Suppressor macrophage treated with lipopolysaccharide for 1 hour (primary cell): Measurements from ENCODE around the gene FBLN1.

Experiments
- DNase-seq, 3 donors: peaks; one replicate each; pipeline ENCODE4 v3.0.0-alpha.2; 2020 to 2022

FBLN1 gene

DNA sequence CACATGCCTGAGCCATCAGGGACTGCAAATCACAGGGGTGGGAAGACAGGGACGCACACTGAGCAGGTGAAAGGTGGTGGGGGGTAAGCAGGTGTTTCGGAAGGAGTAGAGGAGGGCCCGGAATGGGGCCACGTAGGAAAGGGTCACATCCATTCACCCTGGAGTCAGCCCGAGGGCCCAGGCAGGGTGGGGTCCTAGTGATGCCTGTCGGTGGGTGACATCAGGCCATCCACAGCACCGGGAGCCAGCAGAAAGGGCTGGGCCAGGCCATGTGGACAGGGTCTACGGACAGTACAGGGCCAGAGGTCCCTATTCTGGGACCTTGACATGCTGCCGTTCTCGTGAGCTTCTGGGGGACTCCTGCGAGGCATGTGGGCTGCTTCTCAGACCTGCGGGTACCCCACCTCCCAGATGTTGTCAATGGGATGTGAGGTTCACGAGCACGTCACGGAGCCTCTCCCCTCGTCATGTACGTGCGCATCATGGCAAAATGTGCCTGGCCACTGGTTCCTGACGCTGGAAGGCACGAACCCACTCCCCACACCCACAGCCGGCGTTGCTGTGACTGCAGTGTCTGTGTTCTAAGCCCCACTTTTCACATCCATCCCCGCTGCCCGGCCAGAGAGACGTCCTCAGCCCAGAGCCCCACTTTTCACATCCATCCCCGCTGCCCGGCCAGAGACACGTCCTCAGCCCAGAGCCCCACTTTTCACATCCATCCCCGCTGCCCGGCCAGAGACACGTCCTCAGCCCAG is 84.1 kb downstream of the FBLN1 start:
- no peak for DNase-seq

DNA sequence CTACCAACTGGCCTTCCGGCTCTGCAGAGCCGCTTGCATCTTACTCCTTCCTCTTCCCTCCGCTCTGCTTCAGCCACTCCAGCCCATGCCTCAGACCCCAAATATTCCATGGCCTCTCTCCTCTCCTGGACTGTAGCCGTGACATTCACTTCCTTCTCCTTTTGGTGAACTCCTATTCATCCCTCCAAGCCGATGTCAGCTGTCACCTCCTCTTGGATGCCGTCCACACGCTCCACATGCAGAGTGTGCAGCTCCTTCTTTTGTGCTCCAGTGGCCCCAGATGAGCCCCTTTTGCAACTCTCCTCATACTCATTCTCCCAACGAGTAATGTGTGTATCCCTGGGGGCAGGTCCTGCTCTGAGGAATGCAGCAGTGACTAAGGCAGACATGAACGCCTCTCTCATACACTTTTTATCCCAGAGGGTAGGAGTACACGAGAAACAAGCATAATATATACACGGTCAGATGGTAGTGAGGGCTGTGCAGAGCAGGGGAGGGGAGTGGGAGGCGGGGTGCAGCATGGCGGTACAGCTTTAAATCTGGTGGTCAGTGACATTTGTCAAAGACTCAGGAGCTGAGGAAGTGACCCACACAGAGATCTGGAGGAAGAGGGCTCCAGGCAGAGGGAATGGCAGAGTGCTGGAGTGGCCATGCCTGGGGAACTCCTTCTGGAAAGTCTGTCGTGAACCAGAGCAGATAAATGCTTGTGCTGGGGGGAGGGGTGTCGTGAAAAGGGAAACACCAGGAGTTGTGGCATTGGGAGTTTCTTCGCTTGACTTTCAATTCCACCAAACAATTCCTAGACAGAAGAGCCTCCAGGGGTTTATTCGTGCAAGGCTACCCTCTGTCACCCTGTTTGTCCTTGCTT is 85.2 kb downstream of the FBLN1 start:
- DNase-seq: peak; percentile 45 to 60 (median 51)

DNA sequence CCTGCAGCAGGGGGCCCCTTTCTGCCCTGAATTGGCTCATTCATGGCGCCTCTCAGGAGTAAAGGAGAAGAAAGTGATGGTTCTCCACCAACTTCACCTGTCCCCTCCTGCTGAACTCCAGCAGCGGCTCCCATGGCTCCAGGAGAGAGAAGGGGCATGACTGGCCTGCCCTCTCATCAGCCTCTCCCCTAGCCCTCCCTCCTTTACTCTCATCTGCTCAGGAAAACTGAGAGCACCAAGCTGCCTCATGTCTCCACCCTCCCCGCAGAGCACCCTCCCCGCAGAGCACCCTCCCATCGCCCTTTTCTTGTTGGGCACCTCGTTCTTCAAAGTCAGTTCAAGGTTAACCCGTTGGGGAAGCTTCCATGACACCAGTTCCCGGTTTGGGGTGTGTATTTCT is 86.9 kb downstream of the FBLN1 start:
- DNase-seq: no peak

DNA sequence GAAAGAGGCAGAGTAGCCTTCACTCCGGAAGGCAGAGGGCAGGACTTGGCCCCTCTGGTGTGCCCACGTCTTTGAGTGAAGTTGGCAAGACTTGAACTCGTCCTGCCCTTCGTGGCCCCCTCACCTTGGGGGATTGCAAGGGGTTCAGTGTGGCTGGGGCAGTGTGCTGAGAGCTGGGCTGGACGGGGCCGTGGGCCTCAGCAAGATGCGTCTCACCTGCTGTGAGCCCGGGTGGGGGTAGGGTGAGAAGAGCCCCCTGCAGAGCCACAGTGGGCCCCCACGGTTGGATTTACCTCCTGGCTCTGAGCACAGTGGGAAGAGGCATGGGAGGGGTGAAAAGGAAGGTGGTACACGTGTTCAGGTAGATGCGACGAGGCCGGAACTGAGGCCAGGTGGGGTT is 87.6 kb downstream of the FBLN1 start:
- no peak for DNase-seq

DNA sequence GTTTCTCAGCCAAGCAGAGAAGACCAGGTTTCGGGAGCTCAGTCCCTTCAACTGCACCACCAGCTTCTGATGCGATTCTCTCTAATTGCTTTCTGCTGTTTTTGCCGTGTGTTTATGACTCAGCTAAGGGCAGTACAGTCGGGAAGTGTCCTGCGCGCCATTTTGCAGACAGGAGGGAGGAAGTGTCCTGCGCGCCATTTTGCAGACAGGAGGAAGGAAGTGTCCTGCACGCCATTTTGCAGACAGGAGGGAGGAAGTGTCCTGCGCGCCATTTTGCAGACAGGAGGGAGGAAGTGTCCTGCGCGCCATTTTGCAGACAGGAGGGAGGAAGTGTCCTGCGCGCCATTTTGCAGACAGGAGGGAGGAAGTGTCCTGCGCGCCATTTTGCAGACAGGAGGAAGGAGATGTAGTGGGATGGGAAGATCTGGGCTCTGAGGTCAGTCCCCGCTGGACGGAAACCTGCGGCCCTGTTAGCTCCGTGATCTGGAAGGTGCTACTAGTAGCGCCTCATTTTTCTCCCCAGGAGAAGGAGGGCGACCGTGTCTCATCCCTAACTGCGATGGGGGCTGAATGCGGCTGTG is 89.0 kb downstream of the FBLN1 start:
- peak in 2 of 3 donors; percentile 38 to 45 for DNase-seq

DNA sequence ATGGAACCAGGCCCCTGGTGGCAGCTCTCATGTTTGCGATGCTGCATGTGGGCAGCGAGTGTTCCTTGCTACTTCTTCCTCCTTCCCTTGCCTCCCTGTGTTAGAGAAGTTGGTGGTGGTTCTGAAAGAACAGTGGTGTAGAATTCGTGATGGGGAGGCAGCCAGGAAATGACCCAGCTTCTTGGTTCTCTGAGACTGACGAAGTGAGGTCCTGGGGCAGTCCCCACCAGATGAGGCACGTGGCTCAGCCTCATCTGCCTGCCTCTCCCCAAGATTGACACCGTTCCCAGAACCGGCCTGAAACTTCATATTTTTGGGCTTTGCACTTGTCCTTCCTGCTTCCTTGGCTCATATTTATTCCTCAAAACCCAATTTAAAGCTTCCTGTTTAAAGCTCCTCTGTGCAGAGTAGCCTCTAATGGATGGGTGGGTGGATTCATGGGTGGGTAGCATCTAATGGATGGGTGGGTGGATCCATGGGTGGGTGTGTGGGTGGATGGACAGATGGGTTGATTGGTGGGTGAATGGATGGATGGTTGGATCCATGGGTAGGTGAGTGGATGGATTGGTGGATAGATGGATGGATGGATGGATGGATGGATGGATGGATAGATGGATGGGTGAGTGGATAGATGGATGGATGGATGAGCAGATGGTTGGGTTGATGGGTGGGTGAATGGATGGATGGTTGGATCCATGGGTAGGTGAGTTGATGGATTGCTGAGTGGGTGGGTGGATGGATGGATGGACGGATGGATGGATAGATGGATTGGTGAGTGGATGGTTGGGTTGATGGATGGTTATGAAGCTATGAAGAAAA is 91.6 kb downstream of the FBLN1 start:
- DNase-seq: peak in 2 of 3 donors; percentile 25 to 37

DNA sequence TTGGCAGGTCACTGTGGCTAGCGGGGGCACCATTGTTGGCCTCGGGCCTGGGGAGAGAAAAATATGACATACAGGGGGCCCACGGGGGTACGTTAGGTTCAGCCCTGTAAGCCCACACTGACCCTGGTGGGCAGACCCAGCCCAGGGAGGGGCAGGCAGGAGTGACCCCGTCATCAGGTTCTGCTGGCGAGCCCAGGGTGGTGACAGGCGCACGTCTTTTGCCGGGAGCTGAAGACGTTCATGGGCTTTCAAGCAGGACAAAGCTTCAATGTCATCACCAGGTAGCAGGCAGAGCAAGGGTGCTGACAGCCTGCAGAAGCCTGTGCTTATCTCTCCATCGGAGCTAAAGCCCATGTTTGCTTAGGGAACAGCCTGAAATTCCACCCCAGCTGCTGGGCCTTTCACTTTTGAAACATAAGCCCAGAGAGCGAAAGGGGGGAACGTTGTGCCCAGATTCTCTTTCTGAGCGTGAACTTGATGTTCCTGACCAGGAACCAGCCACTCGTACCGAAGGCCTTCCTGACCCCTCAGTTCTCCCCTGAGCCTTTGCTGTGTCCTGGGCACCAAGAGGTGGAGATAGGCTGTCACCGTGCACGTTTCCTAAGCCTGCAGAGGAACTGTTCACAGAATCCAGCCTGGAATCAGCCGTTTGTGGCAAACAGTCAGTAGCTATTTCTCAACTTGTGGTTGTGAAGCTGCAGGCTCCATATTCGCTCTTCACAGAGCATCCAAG is 94.9 kb downstream of the FBLN1 start:
- DNase-seq: no peak

DNA sequence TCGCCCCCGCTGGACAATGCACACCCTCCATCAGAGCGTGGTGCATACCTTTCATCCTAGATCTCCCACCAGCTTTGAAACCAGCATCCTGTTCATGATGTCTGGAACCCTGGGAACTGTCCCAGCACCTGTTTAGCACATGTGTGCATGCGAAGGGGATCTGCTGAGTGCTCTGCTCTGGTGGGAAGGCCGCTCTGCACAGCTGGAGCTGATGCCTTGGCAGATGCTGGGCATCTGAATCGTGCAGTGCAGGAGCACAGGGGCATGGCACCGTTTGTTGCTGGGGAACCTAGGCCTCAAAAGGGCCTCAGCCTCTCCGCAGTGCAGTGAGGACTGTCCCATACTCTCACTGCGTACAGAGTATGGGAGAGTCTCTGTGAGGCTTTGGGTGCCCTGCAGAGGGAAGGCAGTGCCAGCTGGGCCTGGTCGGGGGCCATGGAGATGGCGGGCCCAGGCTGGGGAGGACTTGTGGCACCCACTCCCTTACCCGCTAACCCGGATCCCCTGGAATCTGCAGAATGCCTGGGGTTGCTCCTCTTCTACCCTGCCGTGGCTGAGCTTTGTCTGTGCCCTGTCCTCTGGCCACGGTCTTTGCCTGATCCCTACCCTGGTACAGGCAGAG is 96.0 kb downstream of the FBLN1 start:
- DNase-seq: no peak

DNA sequence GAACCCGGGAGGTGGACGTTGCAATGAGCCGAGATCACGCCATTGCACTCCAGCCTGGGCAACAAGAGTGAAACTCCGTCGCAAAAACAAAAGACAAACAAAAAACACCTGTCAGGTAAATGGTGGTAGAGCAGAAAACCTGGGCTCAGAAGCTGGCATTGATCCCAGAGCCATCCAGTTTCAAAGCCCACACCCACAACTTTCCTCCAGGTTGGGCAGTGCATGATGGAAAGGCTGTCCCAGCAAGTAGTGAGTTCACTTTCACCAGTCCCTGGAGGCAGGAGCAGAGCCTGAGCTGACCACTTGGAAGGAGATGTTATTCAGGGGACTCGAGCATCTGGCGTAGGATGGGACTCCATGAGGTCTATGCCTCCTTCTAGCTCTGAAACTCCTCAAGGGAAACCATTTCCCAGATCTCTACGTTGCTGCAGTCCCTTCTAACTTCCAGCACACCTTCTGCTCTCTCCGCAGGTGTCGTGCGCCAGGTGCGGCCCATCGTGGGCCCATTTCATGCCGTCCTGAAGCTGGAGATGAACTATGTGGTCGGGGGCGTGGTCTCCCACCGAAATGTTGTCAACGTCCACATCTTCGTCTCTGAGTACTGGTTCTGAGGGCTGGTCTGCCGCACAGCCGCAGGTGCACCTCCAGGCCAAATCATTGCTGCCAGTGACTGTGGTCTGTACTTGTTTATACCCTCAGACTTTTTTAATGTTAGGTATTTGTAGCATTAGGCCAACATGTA is 97.3 kb downstream of the FBLN1 start:
- no peak for DNase-seq

DNA sequence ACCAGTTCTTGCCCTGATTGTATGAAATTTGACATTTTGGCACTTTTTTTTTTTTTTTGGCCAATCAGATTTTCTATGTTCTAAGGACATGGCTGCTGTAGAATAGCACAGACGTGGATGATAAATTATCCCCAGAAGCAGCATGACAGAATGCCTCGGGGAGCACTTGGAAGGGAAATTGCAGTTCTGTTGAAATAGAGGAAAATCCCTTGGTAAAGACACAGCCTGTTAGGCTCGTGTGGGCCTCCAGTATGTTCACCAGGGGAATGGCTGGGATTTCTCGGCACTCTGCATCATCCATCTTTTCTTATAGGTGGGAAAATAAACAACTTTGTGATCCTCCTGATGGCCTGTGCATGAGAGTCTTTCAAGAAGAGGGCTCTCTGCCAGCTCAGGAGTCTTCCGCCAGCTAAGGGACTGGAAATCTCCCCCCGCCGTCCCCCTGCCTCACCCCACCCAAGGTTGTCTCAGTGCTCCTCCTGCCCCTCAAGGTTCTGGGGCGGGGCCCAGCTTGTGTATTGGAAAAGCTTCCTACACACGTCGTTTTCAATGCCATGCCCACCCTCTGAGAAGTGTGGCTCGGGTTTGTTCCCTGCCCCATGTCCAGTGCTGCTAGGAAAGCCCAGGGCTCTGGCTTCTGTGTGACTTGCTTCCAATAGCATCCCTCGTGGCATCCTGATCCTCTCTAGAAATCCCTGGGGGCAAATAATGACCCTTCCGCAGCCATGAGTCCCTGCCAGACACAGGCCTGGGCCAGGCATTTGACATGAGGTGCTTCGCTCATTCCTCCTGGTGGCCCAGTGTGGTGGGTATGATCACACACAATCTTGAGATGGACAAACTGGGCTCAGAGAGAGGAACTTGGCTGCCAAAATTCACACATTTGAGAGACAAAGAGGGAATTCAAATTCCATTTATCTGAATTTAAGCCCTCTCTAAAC is 98.4 kb downstream of the FBLN1 start:
- DNase-seq: peak; percentile 84 to 92 (median 92)

DNA sequence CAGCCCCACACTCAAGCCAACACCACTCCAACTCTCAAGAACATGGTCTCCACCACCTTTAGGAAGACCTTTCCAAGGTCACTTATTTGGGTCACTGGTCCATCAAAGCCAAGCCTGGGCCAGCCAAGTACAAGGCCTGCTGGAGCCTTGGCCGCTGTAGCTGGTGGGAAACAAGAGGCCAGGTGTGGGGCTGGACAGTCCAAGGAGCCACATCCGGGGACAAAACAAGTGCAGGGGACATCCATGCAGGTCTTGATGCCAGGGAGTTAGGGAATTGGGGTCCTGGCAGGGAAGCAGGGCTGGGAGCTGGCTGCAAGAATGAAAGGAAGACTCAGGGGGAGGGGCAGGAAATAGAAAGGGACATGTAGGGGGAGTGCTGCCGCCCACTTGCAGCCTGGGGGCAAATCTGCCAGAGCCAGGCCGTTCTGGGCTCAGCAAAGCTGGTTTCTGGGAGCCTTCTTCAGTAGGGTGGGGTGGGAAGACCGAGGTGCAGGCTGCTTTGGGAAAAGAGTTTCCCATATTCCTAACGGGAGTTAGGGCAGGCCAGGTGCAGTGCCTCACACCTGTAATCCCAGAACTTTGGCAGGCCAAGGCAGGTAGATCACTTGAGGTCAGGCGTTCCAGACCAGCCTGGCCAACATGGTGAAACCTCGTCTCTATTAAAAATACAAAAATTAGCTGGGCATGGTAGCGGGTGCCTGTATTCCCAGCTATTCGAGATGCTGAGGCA is 99.5 kb downstream of the FBLN1 start:
- DNase-seq: no peak

DNA sequence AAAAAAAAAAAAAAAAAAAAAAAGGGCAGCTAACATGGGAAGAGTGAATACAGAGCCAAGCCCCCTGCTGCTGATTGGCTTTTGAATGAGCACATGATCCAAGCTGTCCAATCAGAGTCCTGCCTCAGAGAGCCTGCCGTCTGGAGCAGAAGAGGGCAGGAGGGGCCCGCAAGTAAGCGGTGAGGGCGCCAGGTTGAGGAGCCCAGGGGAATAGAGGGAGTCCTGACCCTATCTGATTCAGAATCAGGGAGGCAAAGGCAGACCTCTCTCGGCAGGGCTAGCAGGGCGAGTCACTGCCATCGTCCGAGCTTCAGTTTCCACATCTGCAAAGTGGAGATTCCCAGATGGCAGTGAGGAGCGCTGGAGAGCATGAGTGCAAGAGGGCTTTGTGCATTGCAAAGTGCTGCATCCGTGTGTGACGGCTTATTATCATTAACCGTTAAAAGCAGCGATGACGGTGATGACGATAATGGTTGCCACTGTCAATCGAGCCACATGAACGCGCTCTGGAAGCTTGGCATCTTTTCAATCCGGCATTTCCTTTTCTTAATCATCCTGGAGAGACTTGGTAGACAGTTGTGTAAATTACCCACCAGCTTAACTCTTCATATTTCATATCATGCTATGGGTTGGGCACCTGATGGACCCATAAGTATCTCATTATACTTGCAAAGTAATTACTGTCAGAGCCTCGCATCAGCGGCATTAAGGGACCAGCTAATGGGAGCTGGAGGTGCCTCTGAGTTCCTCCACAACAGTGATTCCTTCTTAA is 100.3 kb downstream of the FBLN1 start:
- DNase-seq: peak; percentile 49 to 55 (median 54)

DNA sequence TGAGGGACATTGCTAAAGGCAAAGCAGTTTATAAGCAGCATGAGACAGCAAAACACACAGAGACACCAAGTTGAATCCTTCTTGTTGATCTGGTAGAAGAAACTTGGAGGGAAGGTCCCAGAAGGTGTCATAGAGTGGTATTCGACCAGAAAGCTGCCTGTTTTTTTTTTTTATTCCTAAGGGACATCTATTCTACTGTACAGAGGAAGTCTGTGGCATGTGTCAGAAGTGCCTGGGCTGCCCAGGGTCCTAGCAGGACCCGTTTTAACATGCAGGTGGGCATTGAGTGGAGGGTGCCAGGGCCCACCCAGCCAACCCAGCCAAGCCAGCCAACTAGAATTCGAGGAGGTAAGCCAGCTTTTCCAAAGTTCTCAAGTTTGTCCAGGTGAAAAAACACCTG is 100.9 kb downstream of the FBLN1 start:
- peak in 2 of 3 donors; percentile 19 to 24 for DNase-seq

DNA sequence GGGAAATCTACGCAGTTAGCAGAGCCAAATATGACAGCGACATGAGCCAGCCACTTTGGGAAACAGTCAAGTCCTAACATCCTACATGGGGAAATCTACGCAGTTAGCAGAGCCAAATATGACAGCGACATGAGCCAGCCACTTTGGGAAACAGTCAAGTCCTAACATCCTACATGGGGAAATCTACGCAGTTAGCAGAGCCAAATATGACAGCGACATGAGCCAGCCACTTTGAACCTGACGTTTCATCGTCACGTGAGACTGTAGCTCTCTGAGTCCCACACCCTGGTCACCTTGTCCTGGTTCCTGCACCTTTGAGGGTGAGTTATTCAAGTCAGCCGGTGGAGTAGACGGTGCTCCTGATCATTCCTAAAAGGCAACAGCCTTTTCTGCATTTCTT is 105.4 kb downstream of the FBLN1 start:
- DNase-seq: peak; percentile 48 to 75 (median 64)

DNA sequence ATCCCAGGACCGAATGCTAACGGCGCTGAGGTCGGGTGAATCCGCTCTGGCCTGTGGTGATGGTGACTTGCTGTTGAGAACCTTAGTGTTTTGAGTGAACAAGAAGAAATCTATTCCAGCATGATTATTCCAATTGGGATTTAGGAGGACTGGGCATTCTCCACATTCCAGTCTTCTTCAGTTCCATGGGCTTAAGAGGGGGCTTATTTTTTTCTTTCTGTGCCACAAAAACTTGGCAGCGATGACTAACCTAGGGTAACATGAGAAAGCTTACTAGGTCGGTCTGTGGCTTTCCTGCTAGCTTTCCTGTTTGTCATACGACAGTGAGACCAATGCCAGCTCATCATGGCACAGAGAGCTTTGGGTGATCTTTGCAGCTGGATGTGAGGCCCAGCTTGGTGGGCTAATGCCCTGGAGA is 106.1 kb downstream of the FBLN1 start:
- DNase-seq: peak; percentile 74 to 88 (median 85)

DNA sequence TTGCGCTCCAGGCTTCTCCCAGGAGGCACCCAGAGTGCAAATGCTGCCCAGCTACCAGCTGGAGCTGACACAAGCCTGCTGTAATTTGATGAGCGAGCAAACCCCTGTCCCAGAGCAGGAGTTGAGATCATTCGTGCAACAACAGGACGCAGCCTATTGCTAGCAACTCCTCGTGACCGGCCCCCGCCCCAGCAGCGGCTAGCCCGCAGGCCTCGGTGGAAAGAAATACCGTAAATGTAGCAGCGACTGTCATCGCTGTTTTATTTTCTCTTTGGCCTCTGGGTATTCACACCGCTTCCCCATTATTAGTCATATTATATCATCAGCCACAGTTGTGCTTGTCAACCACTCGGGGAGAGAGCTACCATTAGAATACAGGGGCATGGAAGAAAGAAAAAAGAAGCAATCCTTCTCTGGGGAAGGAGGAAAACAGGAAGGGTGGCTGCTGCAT is 109.8 kb downstream of the FBLN1 start:
- peak; percentile 87 to 94 (median 90) for DNase-seq

DNA sequence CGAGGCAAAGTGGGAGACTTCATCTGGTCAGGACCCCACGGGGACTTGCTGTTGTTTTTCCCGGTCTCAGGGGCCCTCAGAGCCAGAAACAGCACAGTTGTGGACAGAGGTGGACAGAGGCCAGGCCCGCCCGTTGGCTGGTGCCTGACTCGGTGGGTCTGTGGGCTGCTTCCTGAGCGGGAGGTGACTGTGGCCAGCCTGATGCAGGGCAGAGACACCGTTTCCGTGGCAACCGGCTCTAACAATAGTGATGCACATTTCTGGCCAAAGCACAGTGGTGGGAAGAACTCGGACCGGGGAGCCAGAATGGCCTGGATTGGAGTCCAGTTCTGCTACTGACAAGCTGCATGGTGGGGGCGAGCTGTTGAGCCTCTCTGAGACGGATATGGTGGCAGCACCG is 110.3 kb downstream of the FBLN1 start:
- DNase-seq: no peak

DNA sequence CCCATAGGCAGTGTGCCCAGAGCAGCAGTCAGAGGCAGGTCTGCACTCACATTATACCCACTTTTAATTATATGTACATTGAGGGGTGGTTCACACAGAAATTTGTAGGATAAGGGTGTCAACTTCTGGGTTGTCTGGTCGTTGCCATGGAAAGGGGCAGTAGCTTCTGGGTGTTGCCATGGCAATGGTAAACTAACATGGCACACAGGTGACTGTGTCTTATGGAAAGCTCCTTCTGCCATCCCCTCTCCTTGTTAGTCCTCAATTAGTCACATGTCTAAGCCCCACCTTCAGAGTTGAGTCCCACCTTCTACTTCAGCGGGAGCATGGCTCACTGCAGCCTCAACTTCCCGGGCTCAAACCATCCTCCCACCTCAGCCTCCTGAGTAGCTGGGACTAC is 112.7 kb downstream of the FBLN1 start:
- no peak for DNase-seq
